GM23338 (cell line): ENCODE data around the gene PSD4. TPM values are rescaled to one million over a fixed set of nuclear protein-coding genes. Genes with fewer than 3 reads are reported as not detected.

Experiments
- ATAC-seq: fragments of 200-7000 bp; cut with Tn5 transposase; 3 replicates; pipeline ENCODE4 v1.9.1; 2020
- DNase-seq: peaks from one replicate; pipeline ENCODE4 v3.0.0-alpha.2; 2015; ENCODE audit warnings: low spot score
- H2AFZ ChIP-seq: fragments of 200-600 bp; sonication (generic); 2 replicates; pipeline ENCODE4 v1.8.0; 2016; ENCODE audit warnings: antibody characterized with exemption, mild to moderate bottlenecking, moderate library complexity
- H3F3A ChIP-seq: fragments of 200-600 bp; sonication (generic); replicated peaks from 2 replicates; pipeline ENCODE4 v1.8.0; 2017; ENCODE audit warnings: antibody characterized with exemption, mixed run types, low read depth
- H3K27ac ChIP-seq: fragments of 200-600 bp; sonication (generic); 2 replicates; pipeline ENCODE4 v1.6.1; 2016; ENCODE audit warnings: low read depth
- H3K27me3 ChIP-seq: fragments of 200-600 bp; sonication (generic); 2 replicates; pipeline ENCODE4 v1.8.0; 2016; ENCODE audit warnings: mild to moderate bottlenecking, mixed run types, moderate library complexity; ENCODE audit not compliant: insufficient read depth
- H3K36me3 ChIP-seq: fragments of 200-600 bp; sonication (generic); 2 replicates; pipeline ENCODE4 v1.8.0; 2016; ENCODE audit warnings: mild to moderate bottlenecking; ENCODE audit not compliant: insufficient read depth
- H3K4me1 ChIP-seq: fragments of 200-600 bp; sonication (generic); 2 replicates; pipeline ENCODE4 v1.8.0; 2016; ENCODE audit warnings: mild to moderate bottlenecking, moderate library complexity; ENCODE audit not compliant: insufficient read depth
- H3K4me2 ChIP-seq: fragments of 200-600 bp; sonication (generic); 2 replicates; pipeline ENCODE4 v1.7.1; 2017; ENCODE audit warnings: mixed run types
- H3K4me3 ChIP-seq: fragments of 200-600 bp; sonication (generic); 2 replicates; pipeline ENCODE4 v1.6.1; 2016; ENCODE audit warnings: mixed run types
- H3K79me2 ChIP-seq: fragments of 200-600 bp; sonication (generic); replicated peaks from 2 replicates; pipeline ENCODE4 v1.8.0; 2017; ENCODE audit warnings: mild to moderate bottlenecking; ENCODE audit not compliant: insufficient read depth
- H3K9me2 ChIP-seq: fragments of 200-600 bp; sonication (generic); 2 replicates; pipeline ENCODE4 v1.8.0; 2017; ENCODE audit not compliant: insufficient read depth
- H4K20me1 ChIP-seq: fragments of 200-600 bp; sonication (generic); replicated peaks from 2 replicates; pipeline ENCODE4 v1.8.0; 2017; ENCODE audit warnings: mild to moderate bottlenecking; ENCODE audit not compliant: insufficient read depth
- H3K27ac Mint-ChIP-seq: 2 replicates; pipeline ENCODE4 v1.8.0; 2020; ENCODE audit warnings: inconsistent platforms, mild to moderate bottlenecking, moderate library complexity, mixed read lengths
- H3K27me3 Mint-ChIP-seq: 3 replicates; pipeline ENCODE4 v1.8.0; 2022; ENCODE audit warnings: low read depth, mild to moderate bottlenecking, moderate library complexity, mixed read lengths, inconsistent platforms; ENCODE audit not compliant: insufficient read depth, poor library complexity
- H3K36me3 Mint-ChIP-seq: 3 replicates; pipeline ENCODE4 v1.8.0; 2021; ENCODE audit warnings: low read depth, mild to moderate bottlenecking, inconsistent platforms, moderate library complexity, mixed read lengths
- H3K4me1 Mint-ChIP-seq: 3 replicates; pipeline ENCODE4 v1.8.0; 2020; ENCODE audit warnings: mild to moderate bottlenecking, inconsistent platforms, mixed read lengths
- H3K4me3 Mint-ChIP-seq: 3 replicates; pipeline ENCODE4 v1.8.0; 2021; ENCODE audit warnings: moderate library complexity, mild to moderate bottlenecking, inconsistent platforms, mixed read lengths
- H3K9me3 Mint-ChIP-seq: 3 replicates; pipeline ENCODE4 v1.8.0; 2020; ENCODE audit warnings: moderate library complexity, mild to moderate bottlenecking, inconsistent platforms, mixed read lengths
- CREB1 ChIP-seq: fragments of 250-450 bp; sonication (Bioruptor Pico); IDR thresholded peaks from 2 replicates; pipeline ENCODE4 v1.5.0; 2020; ENCODE audit warnings: low read depth, mild to moderate bottlenecking, moderate library complexity
- CTCF ChIP-seq, 2 experiments: fragments of 200-600 bp in 1 of 2; sonication (generic) in 1 of 2; conservative IDR thresholded peaks; 2 replicates each; pipeline versions ENCODE4 v1.5.1 to v1.6.1; 2016 to 2017; ENCODE audit warnings: antibody characterized with exemption in 2 of 2, low read depth in 2 of 2, mild to moderate bottlenecking in 2 of 2, moderate library complexity in 1 of 2
- ETS1 ChIP-seq: IDR thresholded peaks from 2 replicates; pipeline ENCODE4 v1.6.1; 2016; ENCODE audit warnings: antibody characterized with exemption
- EZH2 ChIP-seq: fragments of 200-600 bp; sonication (generic); IDR thresholded peaks from one replicate; pipeline ENCODE4 v1.8.0; 2017; ENCODE audit warnings: antibody characterized with exemption, mild to moderate bottlenecking, low read depth; ENCODE audit not compliant: unreplicated experiment
- EZH2phosphoT487 ChIP-seq: fragments of 200-600 bp; sonication (generic); IDR thresholded peaks from one replicate; pipeline ENCODE4 v1.8.1; 2018; ENCODE audit warnings: antibody characterized with exemption; ENCODE audit not compliant: unreplicated experiment
- NANOG ChIP-seq: IDR thresholded peaks from 2 replicates; pipeline ENCODE4 v1.6.1; 2016; ENCODE audit warnings: antibody characterized with exemption, borderline replicate concordance
- POLR2AphosphoS5 ChIP-seq: IDR thresholded peaks from 2 replicates; pipeline ENCODE4 v1.6.1; 2016; ENCODE audit warnings: antibody characterized with exemption, low read depth
- REST ChIP-seq: IDR thresholded peaks from one replicate; pipeline ENCODE4 v1.6.1; 2018; ENCODE audit warnings: antibody characterized with exemption; ENCODE audit not compliant: unreplicated experiment
- STAT1 ChIP-seq: IDR thresholded peaks from one replicate; pipeline ENCODE4 v1.6.1; 2016; ENCODE audit warnings: antibody characterized with exemption; ENCODE audit not compliant: unreplicated experiment
- ZNF114 ChIP-seq: fragments of 250-450 bp; sonication (Bioruptor Pico); IDR thresholded peaks from 2 replicates; pipeline ENCODE4 v1.5.0; 2020; ENCODE audit warnings: mild to moderate bottlenecking, moderate library complexity
- ZNF331 ChIP-seq: fragments of 250-450 bp; sonication (Bioruptor Pico); IDR thresholded peaks from 2 replicates; pipeline ENCODE4 v1.5.0; 2020; ENCODE audit warnings: low read depth, mild to moderate bottlenecking, moderate library complexity
- ZNF462 ChIP-seq: fragments of 250-450 bp; sonication (Bioruptor Pico); IDR thresholded peaks from 2 replicates; pipeline ENCODE4 v1.5.0; 2020; ENCODE audit warnings: mild to moderate bottlenecking, moderate library complexity
- polyA plus RNA-seq: library from polyadenylated mRNA; unstranded; fragments of >200 nt; fragmentation: Nextera tagmentation; extraction: Ambion mirVana; gene quantifications from 2 replicates; pipeline ENCODE4 v1.2.1, GENCODE V29; 2016
- total RNA-seq: library from RNA; depleted of rRNA; stranded (reverse); fragments of >200 nt; shearing (Covaris generic); gene quantifications from 2 replicates; pipeline ENCODE4 v1.2.3, GENCODE V29; 2014

The PSD4 gene
- total and polyA plus RNA-seq, 2 experiments from 2014 or later: 0.06 to 0.66 TPM

- no peak overlapping the region for H3K4me2 ChIP-seq
- H3K27me3 ChIP-seq: no peaks in the 10 kb centered on the region
- TF ChIP-seq EZH2phosphoT487 (no peak), ZNF114 (no peak), STAT1 (no peak), REST (no peak), CREB1 (CRISPR knock-in tag) (no peak), ZNF331 (CRISPR knock-in tag) (no peak), EZH2 (no peak), POLR2AphosphoS5 (no peak), ZNF462 (CRISPR knock-in tag) (no peak), NANOG (no peak), CTCF (conservative IDR thresholded peaks at IDR 0.05; ENCODE audit: low read depth in 2 of 2) (no peak), ETS1 (no peak)
- DNase-seq: no peak
- Mint-ChIP-seq H3K27ac (no peak overlapping the region), H3K36me3 (no peaks in the 10 kb centered on the region), H3K4me1 (peaks cover 10% of the 10 kb centered on the region; the same call in 2 of the 3 replicates), H3K9me3 (no peaks in the 10 kb centered on the region), H3K27me3 (no peaks in the 10 kb centered on the region), H3K4me3 (no peak overlapping the region)
- H3K9me2 ChIP-seq: 0 out of 2 replicates have a peak, but pooled peaks cover 4% of the 10 kb centered on the region
- no peak overlapping the region for H2AFZ ChIP-seq
- no peaks in the 10 kb centered on the region for H3K36me3 ChIP-seq
- H3K27ac ChIP-seq: no peak overlapping the region
- no peaks in the 10 kb centered on the region for H4K20me1 ChIP-seq
- H3K4me1 ChIP-seq: peaks cover 8% of the 10 kb centered on the region; the same call in 1 of the 2 replicates
- H3K79me2 ChIP-seq: no peaks in the 10 kb centered on the region
- no peak overlapping the region for H3K4me3 ChIP-seq
- H3F3A ChIP-seq: no peaks in the 10 kb centered on the region
- ATAC-seq: no peak
Observed at GRCh38 chr2:113228351-113228750, 54.6 kb downstream of the PSD4 start.
